GM19239 (cell line): Measurements from ENCODE around the gene PLAAT3.
"Not testable (repeated sequence)": the region's sequence is repeated elsewhere in the genome, so short reads cannot be mapped to it uniquely, and the experiment has no call there.

Experiments
- DNase-seq: peaks from one replicate; pipeline ENCODE4 v3.0.0; 2011; ENCODE audit warnings: low spot score; ENCODE audit not compliant: insufficient read length
- FAIRE-seq: peaks from 2 replicates; lab custom pipeline; 2011; peaks lifted over from hg19 to GRCh38; lab: Jason Lieb, UNC

Gene PLAAT3

GRCh38 chr11:63548178-63548577 is 66.1 kb downstream of the PLAAT3 start:
- DNase-seq, result no peak
- no peak for FAIRE-seq

GRCh38 chr11:63547061-63547460 is 67.2 kb downstream of the PLAAT3 start:
- no peak for FAIRE-seq
- DNase-seq, result no peak

- DNase-seq, result no peak
- no peak for FAIRE-seq
These were observed 70.5 kb downstream of the PLAAT3 start for GRCh38 chr11:63543711-63544110.

GRCh38 chr11:63542506-63542905 is 71.7 kb downstream of the PLAAT3 start:
- not testable (repeated sequence) for DNase-seq, FAIRE-seq

GRCh38 chr11:63537293-63538101 is 76.7 kb downstream of the PLAAT3 start:
- FAIRE-seq, result no peak
- DNase-seq, result no peak

GRCh38 chr11:63536669-63537292 is 77.5 kb downstream of the PLAAT3 start, which contains the start of gene PLAAT4:
TSS of gene PLAAT4 (plus strand) at chr11:63536808. CDS start at chr11:63536869, 61 bp downstream.
- FAIRE-seq, result peak; percentile 85
- peak; percentile 56 for DNase-seq

GRCh38 chr11:63535734-63536133 is 78.5 kb downstream of the PLAAT3 start:
- DNase-seq (no peak), FAIRE-seq (no peak)

GRCh38 chr11:63534895-63535461 is 79.3 kb downstream of the PLAAT3 start:
- DNase-seq (no peak), FAIRE-seq (peak; percentile 48)

- DNase-seq (no peak), FAIRE-seq (no peak)
These were observed 80.2 kb downstream of the PLAAT3 start for GRCh38 chr11:63534076-63534475.

- FAIRE-seq, result no peak
These were observed 81.3 kb downstream of the PLAAT3 start for GRCh38 chr11:63532799-63533475.

GRCh38 chr11:63532117-63532516 is 82.1 kb downstream of the PLAAT3 start:
- FAIRE-seq (no peak), DNase-seq (no peak)

More at GRCh38 chr11:63532799-63533475, 81.3 kb downstream of the PLAAT3 start:
- no peak for DNase-seq

GRCh38 chr11:63531074-63531792 is 83.0 kb downstream of the PLAAT3 start:
- DNase-seq, result peak; percentile 45
- peak; percentile 96 for FAIRE-seq

GRCh38 chr11:63530021-63530420 is 84.2 kb downstream of the PLAAT3 start:
- DNase-seq (no peak), FAIRE-seq (no peak)

- DNase-seq, FAIRE-seq: not testable (repeated sequence)
These were observed 84.9 kb downstream of the PLAAT3 start for GRCh38 chr11:63529373-63529772.

- DNase-seq, FAIRE-seq: not testable (repeated sequence)
These were observed 85.4 kb downstream of the PLAAT3 start for GRCh38 chr11:63528729-63529278.

GRCh38 chr11:63528156-63528555 is 86.1 kb downstream of the PLAAT3 start:
- FAIRE-seq, DNase-seq: not testable (repeated sequence)

- DNase-seq (no peak), FAIRE-seq (peak; percentile 87)
These were observed 86.6 kb downstream of the PLAAT3 start for GRCh38 chr11:63527667-63528066.
